H4 (cell line): Measurements from ENCODE around the gene TRPV5. TPM values are rescaled to one million over a fixed set of nuclear protein-coding genes. Genes with fewer than 3 reads are reported as not detected.

ENCODE experiments used
- DNase-seq: peaks from one replicate; pipeline ENCODE4 v3.0.0-alpha.2; 2015; ENCODE audit warnings: low spot score
- total RNA-seq: library from RNA; depleted of rRNA; stranded (reverse); fragments of >200 nt; shearing (Covaris generic); gene quantifications from 2 replicates; pipeline ENCODE4 v1.2.3, GENCODE V29; 2014

The TRPV5 gene
- total RNA-seq, 1 experiment from 2014 or later, result not detected

DNA sequence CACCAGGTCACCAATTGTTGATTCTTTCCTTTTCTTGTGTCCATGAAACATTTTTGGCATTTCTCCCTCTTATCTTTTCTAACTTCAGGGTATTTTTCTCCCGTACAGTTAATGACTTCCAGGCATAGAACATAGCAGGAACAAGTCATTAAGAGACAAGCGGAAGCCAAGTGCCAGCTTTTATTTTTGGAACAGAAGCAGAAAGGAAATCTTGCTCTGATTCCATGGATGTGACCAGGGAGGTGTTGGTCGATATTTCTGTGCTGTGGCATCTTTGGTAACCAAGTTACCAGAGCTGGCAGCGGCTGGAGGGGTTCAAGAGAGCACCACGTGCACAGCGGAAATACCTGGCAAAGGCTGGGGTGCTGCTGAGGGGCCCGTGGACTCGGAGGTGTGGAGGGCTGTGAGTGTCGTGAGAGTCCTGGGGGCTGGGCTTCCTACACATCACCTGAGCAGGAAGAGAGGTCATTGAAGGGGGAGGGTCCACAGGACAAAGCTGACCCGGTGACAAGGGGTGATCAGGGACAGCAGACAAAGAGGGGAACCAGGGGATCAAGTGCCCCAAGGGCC, 7.5 kb upstream of the TRPV5 start:
- DNase-seq, result no peak

DNA sequence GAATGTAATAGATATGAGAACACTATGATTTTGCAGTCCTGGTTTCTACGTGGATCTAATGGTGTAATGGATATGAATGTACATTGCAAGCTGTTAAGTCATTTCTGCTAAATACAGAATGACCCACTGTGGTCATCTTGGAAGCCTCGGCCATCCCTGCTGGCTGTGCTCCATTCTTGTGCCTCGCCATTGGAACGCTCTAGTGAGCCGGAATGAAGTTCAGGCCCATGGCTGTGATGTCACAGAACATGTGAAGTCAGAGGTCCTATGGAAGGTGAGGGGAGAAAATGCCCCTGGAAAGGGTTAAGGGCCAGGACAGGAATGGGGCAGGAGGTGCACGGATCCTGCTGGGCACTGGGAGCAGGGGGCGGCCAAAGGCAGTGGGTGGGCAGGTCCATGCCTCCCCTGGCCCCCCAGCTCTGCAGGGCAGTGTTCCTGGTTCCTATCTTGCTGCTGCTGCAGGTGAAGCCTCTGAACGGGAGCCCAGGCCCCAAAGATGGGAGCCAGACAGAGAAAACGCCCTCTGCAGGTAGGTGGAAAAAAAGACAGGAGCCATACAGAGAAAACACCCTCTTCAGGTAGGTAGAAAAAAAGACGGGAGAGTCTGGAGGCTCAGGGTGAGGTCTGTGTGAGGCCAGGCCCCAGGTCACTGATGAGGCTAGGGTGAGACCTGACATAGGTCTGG, 5.8 kb upstream of the TRPV5 start, which contains the start of gene LLCFC1:
Gene LLCFC1 (plus strand): TSS at position 259 of the 685 bp plus-strand sequence. CDS start 138 bp downstream, at position 397.
- no peak for DNase-seq

DNA sequence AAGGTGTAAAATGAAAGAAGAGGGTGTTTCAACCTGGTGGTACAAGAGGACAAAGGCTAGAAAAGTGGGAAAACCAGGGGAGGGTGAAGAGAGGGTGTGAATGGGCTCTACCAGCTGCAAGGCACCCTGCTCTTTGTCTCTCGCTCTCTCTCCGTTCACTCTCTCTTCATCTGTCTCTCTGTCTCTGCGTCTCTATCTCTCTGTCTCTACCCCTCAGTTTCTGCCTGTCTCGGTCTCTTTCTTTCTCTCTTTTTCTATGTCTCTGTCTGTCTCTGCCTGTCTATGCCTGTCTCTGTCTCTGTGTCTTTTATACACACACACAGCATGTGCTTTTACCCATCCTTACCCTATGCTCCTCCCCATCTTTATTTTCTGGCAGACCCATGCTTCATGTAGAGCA, 5.1 kb upstream of the TRPV5 start:
- DNase-seq, result no peak

DNA sequence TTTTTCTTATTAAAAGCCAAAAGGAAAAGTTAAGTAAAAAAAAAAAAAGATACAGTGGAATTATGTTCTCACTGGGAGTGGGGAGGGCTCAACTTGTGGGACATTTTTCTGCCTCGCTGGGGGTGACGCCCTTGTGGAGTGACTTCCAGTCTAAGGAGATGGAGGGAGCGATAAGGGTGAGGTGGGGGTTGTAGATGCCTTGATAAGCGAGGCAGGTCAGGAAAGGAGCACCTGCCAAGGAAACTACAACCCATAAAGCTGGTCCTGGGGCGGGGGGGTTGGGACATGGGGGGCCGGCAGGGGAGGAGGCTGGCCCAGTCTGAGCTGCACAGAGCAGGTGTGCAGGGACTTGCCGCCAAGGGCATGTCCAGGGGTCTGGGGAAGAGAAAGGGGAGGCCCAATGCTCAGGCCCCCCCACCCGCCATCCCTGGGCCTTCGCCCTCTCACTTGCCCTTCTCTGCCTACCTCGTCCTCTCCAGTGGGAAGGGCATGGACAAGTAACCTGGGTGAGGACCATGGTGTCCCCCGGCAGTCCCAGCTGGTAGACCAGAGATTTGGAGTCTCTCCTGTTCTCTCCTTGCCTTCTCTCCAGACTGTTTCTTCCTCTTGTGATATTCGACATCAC, 2.5 kb upstream of the TRPV5 start:
- no peak for DNase-seq

DNA sequence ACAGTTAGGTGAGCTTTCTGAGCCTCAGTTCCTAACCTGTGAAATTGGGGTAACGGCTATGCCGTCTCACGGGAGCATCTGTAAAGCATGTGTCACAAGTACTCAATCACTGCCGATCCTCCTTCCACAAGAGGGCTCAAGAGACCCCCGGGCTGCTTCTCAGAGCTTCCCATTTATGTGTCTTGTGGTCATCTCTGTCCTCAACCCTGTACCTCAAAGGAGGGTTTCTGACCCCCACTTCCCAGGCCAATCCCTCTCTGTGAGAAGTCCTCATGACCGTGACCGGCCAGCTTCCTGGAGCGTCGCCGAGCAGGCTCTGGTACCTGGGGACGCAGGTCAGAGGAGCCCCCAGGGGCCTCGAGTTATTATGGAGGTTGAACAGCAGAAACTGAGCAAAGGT, 510 bp upstream of the TRPV5 start:
- no peak for DNase-seq

DNA sequence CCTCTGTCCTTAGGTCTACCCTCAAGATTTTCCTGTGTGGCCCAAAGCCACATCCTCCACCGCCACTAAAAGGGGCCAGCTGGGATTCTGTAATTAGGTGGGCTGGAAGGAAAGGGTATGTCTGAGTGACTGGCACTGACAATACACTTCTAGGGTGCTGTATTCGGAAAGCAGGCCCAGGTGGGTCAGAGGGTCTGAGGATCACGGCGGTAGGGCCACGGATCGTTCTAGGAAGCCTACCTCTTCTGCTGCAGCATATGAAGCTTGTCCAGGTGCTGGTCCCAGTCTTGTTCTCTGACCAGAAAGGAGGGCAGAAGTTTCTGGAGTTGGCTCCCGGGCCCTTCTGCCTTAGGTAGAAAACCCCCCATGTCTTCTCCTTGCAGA, 462 bp downstream of the TRPV5 start:
- no peak for DNase-seq

DNA sequence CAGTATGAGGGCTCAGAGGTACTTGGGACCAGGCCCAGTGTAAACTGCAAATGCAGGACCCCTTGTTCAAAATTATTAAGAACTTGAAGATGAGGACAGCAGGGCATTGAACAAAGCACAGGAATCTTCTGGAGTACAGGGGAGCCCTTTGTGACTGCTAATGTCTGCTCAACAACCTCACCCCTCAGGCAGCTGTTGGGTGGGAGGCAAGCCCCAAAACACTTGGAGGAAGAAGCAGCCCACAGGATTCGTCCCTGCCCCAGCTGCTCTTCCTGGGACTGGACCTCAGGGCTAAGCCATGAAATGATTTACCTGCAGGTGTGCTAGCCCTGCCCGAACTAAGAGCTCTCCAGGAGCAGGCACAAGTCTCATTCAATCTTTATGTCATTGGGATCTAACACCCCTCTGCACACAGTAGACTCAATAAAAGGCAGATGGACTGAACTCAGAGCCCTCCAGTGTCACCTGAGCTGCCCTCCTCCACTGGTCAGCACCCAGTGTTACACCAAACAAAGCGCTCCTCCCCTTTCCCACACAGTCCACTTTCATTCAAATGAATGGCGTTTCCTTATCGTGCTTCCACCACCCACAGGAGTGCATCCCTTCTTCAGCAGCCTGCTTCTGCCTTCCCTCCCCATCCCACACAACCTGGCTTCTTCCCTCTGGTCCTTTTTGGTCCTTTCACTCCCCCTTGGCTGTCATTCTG, 1.0 kb downstream of the TRPV5 start:
- no peak for DNase-seq

DNA sequence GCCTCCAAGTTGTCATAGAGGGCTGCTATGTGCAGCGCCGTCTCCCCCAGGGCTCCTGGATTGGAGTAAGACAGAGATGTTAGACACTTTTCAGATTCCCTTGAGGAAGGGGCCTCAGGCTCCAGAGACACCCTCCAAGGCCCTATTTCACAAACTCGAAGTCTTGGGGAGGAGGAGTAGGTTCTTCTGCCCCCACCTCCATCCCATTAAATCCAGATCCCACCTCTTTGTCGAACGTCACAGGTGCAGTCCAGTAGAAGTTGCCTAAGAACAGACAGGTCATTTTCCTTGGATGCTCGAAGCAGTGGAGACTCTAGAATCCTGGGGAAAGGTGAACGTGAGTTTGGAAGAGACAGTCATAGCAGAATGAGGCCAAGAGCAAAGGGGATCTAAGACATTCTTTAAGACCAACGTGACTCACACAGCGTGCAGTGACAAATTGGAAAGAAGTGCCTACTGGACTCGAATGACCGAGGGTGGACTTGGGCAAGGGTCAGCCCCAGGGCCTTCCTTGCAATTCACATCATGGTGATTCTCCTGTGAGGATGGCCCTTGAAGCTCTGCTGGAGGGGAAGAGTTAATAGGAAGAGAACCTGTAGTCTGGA, 3.3 kb downstream of the TRPV5 start:
- no peak for DNase-seq

- DNase-seq, result no peak
These were observed 5.6 kb downstream of the TRPV5 start for GRCh38 chr7:142927949-142928348.

- no peak for DNase-seq
These were observed 6.3 kb downstream of the TRPV5 start for GRCh38 chr7:142927085-142927745.

- no peak for DNase-seq
These were observed 8.1 kb downstream of the TRPV5 start for GRCh38 chr7:142925413-142925812.

- DNase-seq, result no peak
These were observed 10.2 kb downstream of the TRPV5 start for GRCh38 chr7:142923391-142923790.

DNA sequence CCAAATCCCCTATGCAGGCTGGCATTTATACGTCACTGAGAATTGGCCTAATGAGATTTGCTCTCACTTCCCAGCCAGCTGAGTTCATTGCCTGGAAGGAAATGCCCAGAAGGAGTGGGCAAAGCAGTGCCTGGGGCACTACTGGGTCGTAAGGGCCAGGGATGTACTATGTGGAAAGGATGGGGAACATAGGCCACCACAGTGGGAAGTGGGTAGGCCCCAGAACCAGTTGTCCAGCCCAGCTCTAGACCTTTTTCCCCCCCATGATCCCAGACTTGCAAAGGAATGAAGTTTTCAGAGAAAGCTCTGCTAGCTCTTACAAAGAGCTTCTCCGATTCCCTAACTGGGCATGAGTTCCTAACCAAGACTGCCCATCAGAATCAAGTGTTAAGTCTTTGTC, 13.9 kb downstream of the TRPV5 start:
- no peak for DNase-seq

- DNase-seq, result no peak
These were observed 14.6 kb downstream of the TRPV5 start for GRCh38 chr7:142918901-142919300.

- DNase-seq, result no peak
These were observed 16.1 kb downstream of the TRPV5 start for GRCh38 chr7:142917447-142917846.

DNA sequence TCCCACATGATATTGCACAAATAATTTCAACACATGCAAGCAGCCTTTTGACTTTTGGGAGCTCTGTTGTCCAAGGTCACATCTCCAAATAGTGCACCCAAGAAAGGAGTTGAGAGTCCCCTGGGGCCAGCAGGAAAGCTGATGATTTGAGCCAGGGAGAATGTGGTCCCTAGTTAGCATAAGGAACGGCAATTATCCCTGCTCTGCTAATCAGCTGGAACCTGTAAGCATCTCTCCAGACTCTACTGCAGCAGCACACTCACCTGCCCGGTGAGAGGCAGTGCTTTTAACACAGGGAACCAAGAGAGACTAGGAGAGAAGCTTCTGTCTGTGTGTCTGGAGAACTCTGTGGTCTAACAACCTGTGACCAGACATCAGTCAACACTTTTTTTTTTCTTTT, 17.0 kb downstream of the TRPV5 start:
- DNase-seq, result no peak

DNA sequence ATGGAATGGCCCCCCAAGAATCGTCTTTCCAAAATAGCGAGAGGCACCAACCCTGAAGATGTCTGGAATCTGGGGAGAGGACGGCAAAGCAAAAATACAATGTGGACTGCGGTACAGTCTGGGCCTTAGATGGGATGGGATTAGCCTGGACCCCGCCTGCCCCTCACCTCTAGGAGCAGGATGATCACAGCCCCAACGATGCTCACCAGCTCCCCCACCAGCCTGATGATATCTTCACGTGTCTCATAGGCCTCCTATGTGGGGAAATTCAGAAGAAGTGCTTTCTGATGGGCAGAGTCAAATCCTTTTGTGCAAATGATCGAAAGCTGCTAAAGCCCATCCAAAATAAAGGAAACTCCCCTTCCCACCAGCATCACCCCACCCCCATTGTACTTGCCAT, 18.2 kb downstream of the TRPV5 start:
- DNase-seq, result no peak

- no peak for DNase-seq
These were observed 19.4 kb downstream of the TRPV5 start for GRCh38 chr7:142914121-142914520.

DNA sequence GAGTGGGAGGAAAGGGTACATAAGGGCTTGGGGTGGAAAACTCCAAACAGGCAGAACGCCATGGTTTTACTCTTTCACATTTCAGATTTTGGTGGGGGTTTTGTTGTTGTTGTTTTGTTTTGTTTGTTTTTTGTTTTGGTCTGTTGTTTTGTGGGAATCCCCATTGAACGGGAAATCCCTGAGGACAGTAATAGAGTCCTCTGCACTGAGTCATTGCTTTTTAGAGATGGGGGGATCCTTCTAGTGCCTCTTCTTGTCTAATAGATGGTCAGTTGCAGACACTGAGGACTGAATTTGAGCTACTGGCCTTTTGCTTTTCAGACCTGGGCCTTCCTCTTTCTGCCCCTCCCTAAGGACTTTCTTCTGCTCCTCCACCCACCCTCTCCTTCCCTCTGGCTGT, 20.0 kb downstream of the TRPV5 start:
- DNase-seq, result no peak

GRCh38 chr7:142913051-142913450, 20.5 kb downstream of the TRPV5 start:
- no peak for DNase-seq

- no peak for DNase-seq
These were observed 23.1 kb downstream of the TRPV5 start for GRCh38 chr7:142910481-142910880.

GRCh38 chr7:142910031-142910433, 23.5 kb downstream of the TRPV5 start:
- no peak for DNase-seq
